Skin epidermis (tissue), 12 donors: ENCODE measurements around the gene RDM1.

Source experiments
- H3K27ac ChIP-seq, 21 experiments: fragments of 200-600 bp; sonication (generic) in 11 of 21; one replicate each; pipeline ENCODE4 v1.5.0; 2020; ENCODE audit warnings: mild to moderate bottlenecking in 3 of 21, inconsistent platforms in 2 of 21, moderate library complexity in 2 of 21
- H3K4me3 ChIP-seq, 7 experiments: fragments of 200-600 bp; sonication (generic) in 2 of 7; one replicate each; pipeline ENCODE4 v1.5.0; 2020; ENCODE audit warnings: inconsistent platforms in 2 of 7, mild to moderate bottlenecking in 2 of 7, moderate library complexity in 1 of 7

Gene RDM1

GRCh38 chr17:35936063-35936462 is 5.5 kb upstream of the RDM1 start:
- H3K4me3 ChIP-seq, result no peak overlapping the region
- no peak overlapping the region for H3K27ac ChIP-seq

- H3K4me3 ChIP-seq, result no peak overlapping the region
- H3K27ac ChIP-seq, result no peak overlapping the region
These were observed 4.2 kb upstream of the RDM1 start for GRCh38 chr17:35934760-35935159.

- Histone ChIP-seq H3K27ac (no peak overlapping the region), H3K4me3 (no peak overlapping the region)
These were observed 2.0 kb upstream of the RDM1 start for GRCh38 chr17:35932586-35932985.

- Histone ChIP-seq H3K4me3 (no peak overlapping the region), H3K27ac (no peak overlapping the region)
These were observed 1.3 kb upstream of the RDM1 start for GRCh38 chr17:35931794-35932425.

- H3K27ac ChIP-seq, result no peak overlapping the region
- no peak overlapping the region for H3K4me3 ChIP-seq
These were observed 2.9 kb downstream of the RDM1 start for GRCh38 chr17:35927714-35928113.

GRCh38 chr17:35923609-35924114 is 6.9 kb downstream of the RDM1 start:
- Histone ChIP-seq H3K27ac (no peak overlapping the region), H3K4me3 (no peak overlapping the region)

GRCh38 chr17:35920229-35920628 is 10.3 kb downstream of the RDM1 start:
- no peak overlapping the region for H3K27ac ChIP-seq
- H3K4me3 ChIP-seq, result no peak overlapping the region

GRCh38 chr17:35918665-35919064 is 11.9 kb downstream of the RDM1 start:
- no peak overlapping the region for H3K4me3 ChIP-seq

GRCh38 chr17:35917519-35918213 is 12.9 kb downstream of the RDM1 start:
- Histone ChIP-seq H3K27ac (no peak overlapping the region), H3K4me3 (no peak overlapping the region)

More at GRCh38 chr17:35918665-35919064, 11.9 kb downstream of the RDM1 start:
- H3K27ac ChIP-seq, result no peak overlapping the region

GRCh38 chr17:35915153-35915964 is 15.2 kb downstream of the RDM1 start:
- Histone ChIP-seq H3K4me3 (no peak overlapping the region), H3K27ac (no peak overlapping the region)

- no peak overlapping the region for H3K4me3 ChIP-seq
- no peak overlapping the region for H3K27ac ChIP-seq
These were observed 16.2 kb downstream of the RDM1 start for GRCh38 chr17:35914354-35914753.

- H3K4me3 ChIP-seq, result no peak overlapping the region
- no peak overlapping the region for H3K27ac ChIP-seq
These were observed 17.0 kb downstream of the RDM1 start for GRCh38 chr17:35913609-35914008.

- Histone ChIP-seq H3K4me3 (no peak overlapping the region), H3K27ac (no peak overlapping the region)
These were observed 17.6 kb downstream of the RDM1 start for GRCh38 chr17:35912942-35913341.

- Histone ChIP-seq H3K27ac (no peak overlapping the region), H3K4me3 (no peak overlapping the region)
These were observed 18.1 kb downstream of the RDM1 start for GRCh38 chr17:35912339-35912912.

- H3K4me3 ChIP-seq, result no peak overlapping the region
- H3K27ac ChIP-seq, result no peak overlapping the region
These were observed 21.2 kb downstream of the RDM1 start for GRCh38 chr17:35909408-35909807.

GRCh38 chr17:35907691-35908090 is 22.9 kb downstream of the RDM1 start:
- Histone ChIP-seq H3K27ac (no peak overlapping the region), H3K4me3 (no peak overlapping the region)

GRCh38 chr17:35906926-35907637 is 23.5 kb downstream of the RDM1 start:
- H3K27ac ChIP-seq, result no peak overlapping the region
- no peak overlapping the region for H3K4me3 ChIP-seq

GRCh38 chr17:35906191-35906925 is 24.2 kb downstream of the RDM1 start:
- H3K4me3 ChIP-seq, result no peak overlapping the region
- no peak overlapping the region for H3K27ac ChIP-seq

- no peak overlapping the region for H3K4me3 ChIP-seq
These were observed 27.1 kb downstream of the RDM1 start for GRCh38 chr17:35903451-35903850.

More at GRCh38 chr17:35903451-35903850, 27.1 kb downstream of the RDM1 start:
- H3K27ac ChIP-seq, result no peak overlapping the region
